OCI-LY3 (cell line): ENCODE results near the gene RPS6KA6.

Experiments
- CTCF ChIP-seq: fragments of 200-600, 300-600 bp; sonication (generic); IDR thresholded peaks from 2 replicates; pipeline ENCODE4 v1.5.1; 2014; ENCODE audit warnings: antibody characterized with exemption, low read length, low read depth
- EZH2phosphoT487 ChIP-seq: fragments of 200-600 bp; shearing (Covaris generic); IDR thresholded peaks from 2 replicates; pipeline ENCODE4 v1.6.1; 2018; ENCODE audit warnings: antibody characterized with exemption, mixed run types, low read depth

- TF ChIP-seq CTCF (no peak), EZH2phosphoT487 (no peak)
Observed at GRCh38 chrX:84168095-84168494, 19.9 kb downstream of the RPS6KA6 start.
